ENCODE results near the gene C10orf120.

GRCh38 chr10:122672655-122673054, 27.0 kb downstream of the C10orf120 start:
- TF ChIP-seq CTCF (IDR thresholded peaks at IDR 0.05; ENCODE audit: low read depth, low read length, poor library complexity, severe bottlenecking) (no peak), EZH2phosphoT487 (IDR thresholded peaks at IDR 0.05; ENCODE audit: borderline replicate concordance, low read length) (no peak)

Measured in DOHH2 (cell line).